ENCODE measurements around the gene FANCD2.

DNA sequence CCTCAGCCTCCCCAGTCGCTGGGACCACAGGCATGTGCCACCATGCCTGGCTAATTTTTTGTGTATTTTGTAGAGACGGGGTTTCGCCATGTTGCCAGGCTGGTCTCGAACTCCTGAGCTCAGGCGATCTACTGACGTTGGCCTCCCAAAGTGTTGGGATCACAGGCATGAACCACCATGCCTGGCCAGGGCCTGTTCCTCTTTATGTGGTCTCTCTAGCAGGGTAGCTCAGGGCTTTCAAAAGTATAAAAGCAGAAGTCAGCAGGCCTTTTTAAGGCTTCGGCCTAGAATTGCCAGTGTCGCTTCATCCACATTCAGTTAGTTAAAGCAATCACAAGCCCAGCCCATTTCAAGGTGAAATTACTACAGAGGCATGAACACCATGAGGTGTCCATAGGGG, 123.0 kb downstream of the FANCD2 start:
- TF ChIP-seq CTCF (IDR thresholded peaks at IDR 0.05) (no peak), EP300 (IDR thresholded peaks at IDR 0.05) (no peak)

Measured in suprapubic skin (tissue), 3 donors.